ENCODE results near the gene SPEF1.

The SPEF1 gene

DNA sequence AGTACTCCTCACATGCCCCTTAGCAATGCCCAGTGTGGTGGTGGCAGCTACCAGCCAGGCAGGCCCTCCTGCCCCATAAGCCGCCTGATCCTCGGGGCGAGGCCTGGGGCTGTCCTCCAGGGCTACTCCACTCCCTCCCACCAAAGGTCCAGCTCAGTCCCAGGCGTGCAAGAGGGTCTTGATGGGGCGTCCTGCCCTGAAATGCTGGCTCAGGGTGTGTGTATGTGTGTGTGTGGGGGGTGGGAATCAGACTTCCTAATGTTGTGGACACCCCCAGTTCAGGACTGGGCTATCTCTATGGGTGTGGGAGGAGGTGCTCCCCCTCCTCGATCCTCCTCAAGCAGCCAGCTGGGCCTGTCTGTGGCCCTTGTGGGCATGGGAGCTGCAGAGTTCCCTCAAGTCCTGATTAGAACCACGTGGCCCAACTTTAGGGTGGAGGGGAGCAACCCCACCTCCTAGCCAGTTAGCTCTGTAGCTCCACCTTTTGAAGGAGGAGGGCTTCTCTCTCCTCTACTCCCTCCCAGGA is 41.3 kb downstream of the SPEF1 start:
- DNase-seq (ENCODE audit: low read depth, low spot score): no peak
- no peak overlapping the region for H3K4me3 ChIP-seq (ENCODE audit: low read depth, low read length)
- POLR2A ChIA-PET: interaction anchor here (0.7 kb wide), 1 partner anchor 80 kb away, joined by 3 read pairs; the partner anchor contains the start of gene AP5S1
- CTCF ChIA-PET: interaction anchor here (0.9 to 3.5 kb wide), 5 partner anchors 8 to 63 kb away, joined by 3 to 22 read pairs (median 3); no protein-coding TSS in a partner anchor
- TF ChIP-seq, protein P1, sequence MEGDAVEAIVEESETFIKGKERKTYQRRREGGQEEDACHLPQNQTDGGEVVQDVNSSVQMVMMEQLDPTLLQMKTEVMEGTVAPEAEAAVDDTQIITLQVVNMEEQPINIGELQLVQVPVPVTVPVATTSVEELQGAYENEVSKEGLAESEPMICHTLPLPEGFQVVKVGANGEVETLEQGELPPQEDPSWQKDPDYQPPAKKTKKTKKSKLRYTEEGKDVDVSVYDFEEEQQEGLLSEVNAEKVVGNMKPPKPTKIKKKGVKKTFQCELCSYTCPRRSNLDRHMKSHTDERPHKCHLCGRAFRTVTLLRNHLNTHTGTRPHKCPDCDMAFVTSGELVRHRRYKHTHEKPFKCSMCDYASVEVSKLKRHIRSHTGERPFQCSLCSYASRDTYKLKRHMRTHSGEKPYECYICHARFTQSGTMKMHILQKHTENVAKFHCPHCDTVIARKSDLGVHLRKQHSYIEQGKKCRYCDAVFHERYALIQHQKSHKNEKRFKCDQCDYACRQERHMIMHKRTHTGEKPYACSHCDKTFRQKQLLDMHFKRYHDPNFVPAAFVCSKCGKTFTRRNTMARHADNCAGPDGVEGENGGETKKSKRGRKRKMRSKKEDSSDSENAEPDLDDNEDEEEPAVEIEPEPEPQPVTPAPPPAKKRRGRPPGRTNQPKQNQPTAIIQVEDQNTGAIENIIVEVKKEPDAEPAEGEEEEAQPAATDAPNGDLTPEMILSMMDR (IDR thresholded peaks at IDR 0.05; ENCODE audit: insufficient read depth, low read length, missing control alignments): no peak

DNA sequence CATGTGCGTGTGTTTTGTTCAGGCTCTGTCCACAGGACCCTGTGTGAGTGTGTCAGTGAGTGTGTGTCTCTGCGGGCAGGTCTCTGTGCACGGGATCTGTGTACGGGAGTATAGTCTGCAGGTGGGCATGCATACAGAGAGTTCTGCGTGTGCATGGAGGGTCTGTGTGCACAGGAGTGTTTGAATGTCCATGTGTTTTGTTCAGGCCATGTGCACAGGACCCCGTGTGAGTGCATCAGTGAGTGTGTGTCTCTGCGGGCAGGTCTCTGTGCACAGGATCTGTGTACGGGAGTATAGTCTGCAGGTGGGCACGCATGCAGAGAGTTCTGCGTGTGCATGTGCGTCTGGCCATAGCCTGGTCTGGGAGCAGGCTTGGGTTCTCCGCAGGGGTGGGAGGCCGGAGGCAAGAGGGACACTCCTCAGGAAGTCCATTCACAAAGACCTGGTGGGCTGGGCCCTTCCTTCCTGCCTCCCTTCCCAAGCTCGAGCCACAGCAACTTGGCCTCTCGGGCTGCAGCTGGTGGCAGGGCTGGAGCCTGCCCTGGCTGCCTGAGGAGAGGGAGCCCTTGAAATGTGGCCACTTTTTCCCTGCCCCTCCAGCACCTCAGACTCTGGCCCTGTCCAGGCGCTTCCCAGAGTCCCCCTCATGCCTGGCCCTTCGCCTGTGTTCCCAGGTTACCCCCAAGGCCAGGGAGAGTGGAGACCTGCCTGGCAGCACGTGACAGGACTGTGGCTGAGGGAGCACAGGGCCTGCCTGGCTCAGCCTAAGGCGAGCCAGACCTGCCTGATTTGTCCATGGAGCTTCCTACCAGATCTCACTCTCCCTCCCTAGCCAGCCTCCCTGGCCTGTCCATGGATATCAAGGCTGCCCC is 42.0 kb downstream of the SPEF1 start:
- POLR2A ChIA-PET: no interaction called here
- CTCF ChIA-PET: interaction anchor here (0.9 to 3.5 kb wide), 5 partner anchors 8 to 63 kb away, joined by 3 to 22 read pairs (median 3); no protein-coding TSS in a partner anchor
- no peak for DNase-seq (ENCODE audit: low read depth, low spot score)
- TF ChIP-seq, protein P1 (IDR thresholded peaks at IDR 0.05; ENCODE audit: insufficient read depth, low read length, missing control alignments): no peak
- no peak overlapping the region for H3K4me3 ChIP-seq (ENCODE audit: low read depth, low read length)

GRCh38 chr20:3738111-3739053 is 42.9 kb downstream of the SPEF1 start:
- POLR2A ChIA-PET: no interaction called here
- H3K4me3 ChIP-seq (ENCODE audit: low read depth, low read length): no peak overlapping the region
- DNase-seq (ENCODE audit: low read depth, low spot score): no peak
- CTCF ChIA-PET: interaction anchor here (3.0 kb wide), 1 partner anchor 28 kb away, joined by 11 read pairs; no protein-coding TSS in a partner anchor
- TF ChIP-seq, protein P1 (IDR thresholded peaks at IDR 0.05; ENCODE audit: insufficient read depth, low read length, missing control alignments): no peak

- POLR2A ChIA-PET: interaction anchor here (0.5 kb wide), 1 partner anchor 144 kb away, joined by 3 read pairs; no protein-coding TSS in a partner anchor
- CTCF ChIA-PET: interaction anchor here (1.1 to 3.0 kb wide), 4 partner anchors 8 to 83 kb away, joined by 3 to 11 read pairs (median 3); no protein-coding TSS in a partner anchor
- no peak overlapping the region for H3K4me3 ChIP-seq (ENCODE audit: low read depth, low read length)
- TF ChIP-seq, protein P1 (IDR thresholded peaks at IDR 0.05; ENCODE audit: insufficient read depth, low read length, missing control alignments): no peak
- DNase-seq (ENCODE audit: low read depth, low spot score): no peak
Measured at GRCh38 chr20:3735768-3736167, 45.5 kb downstream of the SPEF1 start.

DNA sequence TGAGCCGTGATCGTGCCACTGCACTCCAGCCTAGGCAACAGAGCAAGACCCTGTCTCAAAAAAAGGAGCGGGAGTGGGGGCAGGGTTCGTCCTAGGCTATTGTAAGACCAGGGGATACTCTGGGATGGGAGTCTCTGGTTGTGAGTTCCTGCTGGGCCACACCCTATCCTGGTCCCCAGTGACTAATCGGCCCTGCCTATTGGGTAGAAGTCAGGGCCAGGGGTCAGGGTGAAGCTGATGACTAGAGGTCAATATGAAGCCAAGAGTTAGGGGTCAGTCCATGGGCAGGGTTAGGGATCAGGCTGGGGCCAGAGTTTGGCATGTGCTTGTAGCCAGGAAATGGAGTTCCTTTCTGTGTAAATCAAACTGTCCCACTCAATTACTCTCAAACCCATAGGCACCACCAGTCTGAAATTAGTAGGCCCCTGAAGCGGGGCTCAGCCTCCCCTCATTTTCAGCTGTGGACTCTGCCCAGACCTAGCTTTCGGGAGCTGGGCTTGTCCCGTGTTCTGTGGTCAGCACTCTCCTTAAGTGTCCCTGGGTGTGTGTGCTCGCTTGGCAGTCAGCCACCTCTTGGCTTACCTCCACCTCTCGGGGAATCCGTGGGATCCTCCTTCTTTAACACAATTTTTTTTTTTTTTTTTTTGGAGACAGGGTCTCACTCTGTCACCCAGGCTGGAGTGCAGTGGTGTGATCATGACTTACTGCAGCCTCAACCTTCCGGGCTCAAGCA is 47.0 kb downstream of the SPEF1 start:
- ChIA-PET POLR2A (no interaction called here), CTCF (interaction anchor here (1.0 to 2.3 kb wide), 2 partner anchors 21 to 23 kb away, joined by 4 to 9 read pairs; no protein-coding TSS in a partner anchor)
- H3K4me3 ChIP-seq (ENCODE audit: low read depth, low read length): no peak overlapping the region
- DNase-seq (ENCODE audit: low read depth, low spot score): no peak
- TF ChIP-seq, protein P1 (IDR thresholded peaks at IDR 0.05; ENCODE audit: insufficient read depth, low read length, missing control alignments): no peak
